ENCODE results near the gene CAB39.
"Not testable (repeated sequence)": the region's sequence is repeated elsewhere in the genome, so short reads cannot be mapped to it uniquely, and the experiment has no call there.

The CAB39 gene

GRCh38 chr2:230684270-230685168, 28.1 kb upstream of the CAB39 start:
- no peak for DNase-seq

GRCh38 chr2:230685178-230685577, 27.5 kb upstream of the CAB39 start:
- DNase-seq, result no peak

GRCh38 chr2:230687498-230687897, 25.1 kb upstream of the CAB39 start:
- DNase-seq, result no peak

- no peak for DNase-seq
These were observed 24.2 kb upstream of the CAB39 start for GRCh38 chr2:230688490-230688889.

GRCh38 chr2:230690439-230690838, 22.2 kb upstream of the CAB39 start:
- DNase-seq, result no peak

- no peak for DNase-seq
These were observed 21.5 kb upstream of the CAB39 start for GRCh38 chr2:230691005-230691647.

- no peak for DNase-seq
These were observed 19.9 kb upstream of the CAB39 start for GRCh38 chr2:230692760-230693159.

- DNase-seq, result no peak
These were observed 19.2 kb upstream of the CAB39 start for GRCh38 chr2:230693411-230693810.

GRCh38 chr2:230694241-230694640, 18.4 kb upstream of the CAB39 start:
- DNase-seq, result no peak

- DNase-seq, result no peak
These were observed 17.1 kb upstream of the CAB39 start for GRCh38 chr2:230695551-230695950.

- no peak for DNase-seq
These were observed 16.0 kb upstream of the CAB39 start for GRCh38 chr2:230696670-230697069.

- no peak for DNase-seq
These were observed 15.0 kb upstream of the CAB39 start for GRCh38 chr2:230697676-230698075.

- not testable (repeated sequence) for DNase-seq
These were observed 13.9 kb upstream of the CAB39 start for GRCh38 chr2:230698753-230699152.

- DNase-seq, result no peak
These were observed 12.2 kb upstream of the CAB39 start for GRCh38 chr2:230700447-230700846.

- no peak for DNase-seq
These were observed 11.3 kb upstream of the CAB39 start for GRCh38 chr2:230701308-230701707.

- DNase-seq, result not testable (repeated sequence)
These were observed 10.2 kb upstream of the CAB39 start for GRCh38 chr2:230702457-230702856.

GRCh38 chr2:230703514-230703913, 9.1 kb upstream of the CAB39 start:
- DNase-seq, result no peak

GRCh38 chr2:230706053-230706521, 6.6 kb upstream of the CAB39 start:
- no peak for DNase-seq

- no peak for DNase-seq
These were observed 5.7 kb upstream of the CAB39 start for GRCh38 chr2:230706966-230707365.

GRCh38 chr2:230708204-230708603, 4.4 kb upstream of the CAB39 start:
- no peak for DNase-seq

GRCh38 chr2:230711224-230711623, 1.4 kb upstream of the CAB39 start:
- no peak for DNase-seq

GRCh38 chr2:230713331-230714135, 891 bp downstream of the CAB39 start:
- peak; percentile 8 for DNase-seq

GRCh38 chr2:230714136-230714480, 1.5 kb downstream of the CAB39 start:
- no peak for DNase-seq
